ENCODE data around the gene ADTRP.

DNA sequence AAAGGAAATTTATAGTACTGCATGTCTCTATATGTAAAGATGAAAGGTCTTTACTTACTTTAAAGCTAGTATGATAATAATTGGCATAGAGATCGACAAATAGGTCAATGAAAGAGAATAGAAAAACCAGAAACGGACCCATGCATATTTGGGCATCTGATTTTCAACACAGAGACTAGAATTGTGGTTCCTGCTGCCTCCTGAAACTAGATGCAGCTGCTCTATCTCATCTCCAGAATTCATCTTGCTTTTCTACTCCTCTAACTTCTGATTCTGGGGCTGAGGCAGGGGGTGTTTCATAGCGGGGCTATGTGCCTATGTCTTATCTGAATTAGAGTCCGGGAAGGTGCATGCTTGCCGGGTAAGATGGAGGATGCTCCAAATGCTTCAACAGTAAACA lies 105.9 kb downstream of the ADTRP start:
- no peak for TF ChIP-seq POLR2AphosphoS5 (IDR thresholded peaks at IDR 0.05)
- TF ChIP-seq, protein P1, sequence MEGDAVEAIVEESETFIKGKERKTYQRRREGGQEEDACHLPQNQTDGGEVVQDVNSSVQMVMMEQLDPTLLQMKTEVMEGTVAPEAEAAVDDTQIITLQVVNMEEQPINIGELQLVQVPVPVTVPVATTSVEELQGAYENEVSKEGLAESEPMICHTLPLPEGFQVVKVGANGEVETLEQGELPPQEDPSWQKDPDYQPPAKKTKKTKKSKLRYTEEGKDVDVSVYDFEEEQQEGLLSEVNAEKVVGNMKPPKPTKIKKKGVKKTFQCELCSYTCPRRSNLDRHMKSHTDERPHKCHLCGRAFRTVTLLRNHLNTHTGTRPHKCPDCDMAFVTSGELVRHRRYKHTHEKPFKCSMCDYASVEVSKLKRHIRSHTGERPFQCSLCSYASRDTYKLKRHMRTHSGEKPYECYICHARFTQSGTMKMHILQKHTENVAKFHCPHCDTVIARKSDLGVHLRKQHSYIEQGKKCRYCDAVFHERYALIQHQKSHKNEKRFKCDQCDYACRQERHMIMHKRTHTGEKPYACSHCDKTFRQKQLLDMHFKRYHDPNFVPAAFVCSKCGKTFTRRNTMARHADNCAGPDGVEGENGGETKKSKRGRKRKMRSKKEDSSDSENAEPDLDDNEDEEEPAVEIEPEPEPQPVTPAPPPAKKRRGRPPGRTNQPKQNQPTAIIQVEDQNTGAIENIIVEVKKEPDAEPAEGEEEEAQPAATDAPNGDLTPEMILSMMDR (IDR thresholded peaks at IDR 0.05): no peak
